ENCODE measurements around the gene PRRX2.

PRRX2 gene

GRCh38 chr9:129624947-129625346, 40.5 kb upstream of the PRRX2 start:
- peak; percentile 24 to 49 for DNase-seq (ENCODE audit: low read depth in 2 of 2)
- H3K4me3 ChIP-seq (replicated peaks in 1 of 2; ENCODE audit: low read depth in 2 of 2, low read length in 2 of 2), result no peak overlapping the region
- no peak for TF ChIP-seq CTCF (IDR thresholded peaks at IDR 0.05; ENCODE audit: low read depth, low read length)

- DNase-seq (ENCODE audit: low read depth in 2 of 2), result peak; percentile 86
- no peak for TF ChIP-seq CTCF (IDR thresholded peaks at IDR 0.05; ENCODE audit: low read depth, low read length)
- peak within 1 kb of the TSS; percentile 85 to 89 for H3K4me3 ChIP-seq (replicated peaks in 1 of 2; ENCODE audit: low read depth in 2 of 2, low read length in 2 of 2)
Observed at GRCh38 chr9:129626079-129626624, 39.3 kb upstream of the PRRX2 start, which contains the start of gene NTMT1. Gene NTMT1 (plus strand): TSS chr9:129626163. CDS start chr9:129632704, 6,541 bp downstream.

GRCh38 chr9:129626625-129627284, 38.7 kb upstream of the PRRX2 start:
- peak overlapping the region; percentile 85 to 89 for H3K4me3 ChIP-seq (replicated peaks in 1 of 2; ENCODE audit: low read depth in 2 of 2, low read length in 2 of 2)
- TF ChIP-seq CTCF (IDR thresholded peaks at IDR 0.05; ENCODE audit: low read depth, low read length), result no peak
- peak; percentile 78 to 80 for DNase-seq (ENCODE audit: low read depth in 2 of 2)

GRCh38 chr9:129627556-129628440, 37.6 kb upstream of the PRRX2 start:
- TF ChIP-seq CTCF (IDR thresholded peaks at IDR 0.05; ENCODE audit: low read depth, low read length), result no peak
- H3K4me3 ChIP-seq (replicated peaks in 1 of 2; ENCODE audit: low read depth in 2 of 2, low read length in 2 of 2), result peak overlapping the region; percentile 85 to 89
- DNase-seq (ENCODE audit: low read depth in 2 of 2), result peak in 1 of 2 donors; percentile 45

- H3K4me3 ChIP-seq (replicated peaks in 1 of 2; ENCODE audit: low read depth in 2 of 2, low read length in 2 of 2), result no peak overlapping the region
- no peak for DNase-seq (ENCODE audit: low read depth in 2 of 2)
- TF ChIP-seq CTCF (IDR thresholded peaks at IDR 0.05; ENCODE audit: low read depth, low read length), result no peak
Observed at GRCh38 chr9:129628709-129629108, 36.7 kb upstream of the PRRX2 start.

- H3K4me3 ChIP-seq (replicated peaks in 1 of 2; ENCODE audit: low read depth in 2 of 2, low read length in 2 of 2), result no peak overlapping the region
- TF ChIP-seq CTCF (IDR thresholded peaks at IDR 0.05; ENCODE audit: low read depth, low read length), result no peak
Observed at GRCh38 chr9:129629251-129629820, 36.1 kb upstream of the PRRX2 start.

More at GRCh38 chr9:129629251-129629820, 36.1 kb upstream of the PRRX2 start:
- no peak for DNase-seq (ENCODE audit: low read depth in 2 of 2)
